Measurements from ENCODE around the gene C19orf25. TPM values are rescaled to one million over a fixed set of nuclear protein-coding genes. Genes with fewer than 3 reads are reported as not detected.
A peak's percentile ranks its signal among the peaks of the same experiment; 100 is the strongest.

The C19orf25 gene
- total and polyA plus RNA-seq, 4 donors = 24.1 to 42.6 (median 34.5) TPM

DNA sequence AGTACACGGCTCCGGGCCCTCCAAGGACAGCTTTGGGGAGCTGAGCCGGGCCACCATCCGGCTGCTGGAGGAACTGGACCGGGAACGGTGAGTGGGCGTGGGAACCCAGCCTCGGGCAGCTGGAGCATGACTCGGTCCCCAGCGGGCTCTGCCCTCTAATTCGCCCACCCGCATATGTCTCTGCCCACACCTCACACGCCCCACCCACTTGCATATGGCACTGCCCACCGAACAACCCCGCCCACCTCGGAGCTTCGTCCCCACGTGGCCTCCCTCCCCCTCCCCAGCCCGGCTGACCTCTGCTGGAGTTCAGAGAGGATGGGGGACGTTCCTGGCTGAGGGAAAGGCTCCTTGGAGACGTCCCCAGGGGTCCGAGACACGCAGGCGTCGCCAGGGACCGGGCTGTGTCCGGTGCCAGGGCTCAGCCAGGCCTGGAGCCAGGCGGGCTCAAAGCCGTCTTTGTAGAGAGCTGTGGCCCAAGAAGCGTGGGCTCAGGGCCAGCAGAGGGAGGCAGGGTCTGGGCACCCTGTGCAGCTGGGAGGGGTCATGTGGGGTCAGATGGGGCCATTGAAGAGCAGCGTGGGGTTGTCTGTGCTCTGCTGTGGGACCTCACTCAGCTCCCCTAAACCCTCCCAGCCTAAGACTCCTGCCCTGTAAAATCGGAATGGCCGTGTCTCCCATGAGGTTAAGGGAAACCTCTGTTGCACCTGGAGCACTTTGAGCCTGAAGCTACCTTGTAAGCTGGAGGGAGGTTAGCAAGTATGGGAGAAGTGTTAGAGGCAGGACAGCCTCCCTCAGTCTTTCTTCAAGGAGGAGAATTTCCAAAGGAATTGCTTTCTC is 25.3 kb downstream of the C19orf25 start:
- Histone ChIP-seq H3K9me3 (ENCODE audit: control insufficient read depth in 4 of 4, insufficient read depth in 3 of 4, low read length in 3 of 4) (peaks cover 0 to 3% (median 0%) of the 10 kb centered on the region in 4 donors), H3K9ac (ENCODE audit: insufficient read depth in 1 of 2, low read length in 2 of 2) (no peak overlapping the region), H3K27me3 (ENCODE audit: control insufficient read depth in 3 of 3, insufficient read depth in 3 of 3, low read length in 2 of 3) (peaks cover 15 to 77% (median 32%) of the 10 kb centered on the region in 3 donors), H3K27ac (ENCODE audit: low read depth in 1 of 2, low read length in 1 of 2) (no peak overlapping the region), H3K4me1 (ENCODE audit: control insufficient read depth in 5 of 5, insufficient read depth in 5 of 5, low read length in 5 of 5) (peaks cover 0 to 16% (median 0%) of the 10 kb centered on the region in 5 donors), H3K36me3 (ENCODE audit: control insufficient read depth in 4 of 4, insufficient read depth in 4 of 4, low read length in 4 of 4) (no peaks in the 10 kb centered on the region), H3K4me3 (no peak overlapping the region)
- WGBS, 2 donors = 20 to 36% methylated on average over 33 of the region's 33 CpGs
- ATAC-seq (ENCODE audit: insufficient read depth, low FRiP score) (no peak), DNase-seq (peak in 1 of 3 donors; percentile 46)
- TF ChIP-seq, protein P1, sequence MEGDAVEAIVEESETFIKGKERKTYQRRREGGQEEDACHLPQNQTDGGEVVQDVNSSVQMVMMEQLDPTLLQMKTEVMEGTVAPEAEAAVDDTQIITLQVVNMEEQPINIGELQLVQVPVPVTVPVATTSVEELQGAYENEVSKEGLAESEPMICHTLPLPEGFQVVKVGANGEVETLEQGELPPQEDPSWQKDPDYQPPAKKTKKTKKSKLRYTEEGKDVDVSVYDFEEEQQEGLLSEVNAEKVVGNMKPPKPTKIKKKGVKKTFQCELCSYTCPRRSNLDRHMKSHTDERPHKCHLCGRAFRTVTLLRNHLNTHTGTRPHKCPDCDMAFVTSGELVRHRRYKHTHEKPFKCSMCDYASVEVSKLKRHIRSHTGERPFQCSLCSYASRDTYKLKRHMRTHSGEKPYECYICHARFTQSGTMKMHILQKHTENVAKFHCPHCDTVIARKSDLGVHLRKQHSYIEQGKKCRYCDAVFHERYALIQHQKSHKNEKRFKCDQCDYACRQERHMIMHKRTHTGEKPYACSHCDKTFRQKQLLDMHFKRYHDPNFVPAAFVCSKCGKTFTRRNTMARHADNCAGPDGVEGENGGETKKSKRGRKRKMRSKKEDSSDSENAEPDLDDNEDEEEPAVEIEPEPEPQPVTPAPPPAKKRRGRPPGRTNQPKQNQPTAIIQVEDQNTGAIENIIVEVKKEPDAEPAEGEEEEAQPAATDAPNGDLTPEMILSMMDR (IDR thresholded peaks at IDR 0.05; ENCODE audit: control extremely low read depth, extremely low read depth) = no peak

DNA sequence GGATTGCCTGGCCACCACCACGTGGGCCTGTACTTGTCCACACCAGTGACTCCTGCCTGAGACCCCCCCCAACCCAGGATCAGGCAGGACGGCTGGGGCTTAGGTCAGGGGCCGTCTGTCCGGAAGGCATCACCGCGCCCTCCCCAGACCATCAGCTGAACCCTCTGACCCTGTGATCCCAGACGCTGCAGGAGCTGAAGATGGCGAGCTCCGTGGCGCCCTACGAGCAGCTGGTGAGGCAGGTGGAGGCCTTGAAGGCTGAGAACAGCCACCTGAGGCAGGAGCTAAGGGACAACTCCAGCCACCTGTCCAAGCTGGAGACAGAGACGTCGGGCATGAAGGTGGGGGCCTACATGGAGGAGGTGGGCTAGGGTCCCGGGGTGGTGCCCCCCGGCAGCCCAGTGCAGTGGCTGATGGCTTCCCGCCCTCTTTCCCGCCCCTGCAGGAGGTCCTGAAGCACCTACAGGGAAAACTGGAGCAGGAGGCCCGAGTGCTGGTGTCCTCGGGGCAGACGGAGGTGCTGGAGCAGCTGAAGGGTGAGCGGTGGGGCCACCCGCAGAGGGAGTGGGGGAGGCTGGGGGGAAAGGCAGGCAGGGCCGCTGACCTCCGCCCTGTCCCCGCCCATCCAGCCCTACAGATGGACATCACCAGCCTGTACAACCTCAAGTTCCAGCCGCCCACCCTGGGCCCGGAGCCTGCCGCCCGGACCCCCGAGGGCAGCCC is 26.1 kb downstream of the C19orf25 start:
- H3K4me3 ChIP-seq = no peak overlapping the region
- H3K27me3 ChIP-seq (ENCODE audit: control insufficient read depth in 3 of 3, insufficient read depth in 3 of 3, low read length in 2 of 3) = peaks cover 17 to 78% (median 33%) of the 10 kb centered on the region in 3 donors
- ATAC-seq (ENCODE audit: insufficient read depth, low FRiP score) (no peak), DNase-seq (no peak)
- TF ChIP-seq, protein P1 (IDR thresholded peaks at IDR 0.05; ENCODE audit: control extremely low read depth, extremely low read depth) = no peak
- no peak overlapping the region for H3K27ac ChIP-seq (ENCODE audit: low read depth in 1 of 2, low read length in 1 of 2)
- H3K9ac ChIP-seq (ENCODE audit: insufficient read depth in 1 of 2, low read length in 2 of 2) = no peak overlapping the region
- H3K36me3 ChIP-seq (ENCODE audit: control insufficient read depth in 4 of 4, insufficient read depth in 4 of 4, low read length in 4 of 4) = no peaks in the 10 kb centered on the region
- peaks cover 0 to 16% (median 0%) of the 10 kb centered on the region in 5 donors for H3K4me1 ChIP-seq (ENCODE audit: control insufficient read depth in 5 of 5, insufficient read depth in 5 of 5, low read length in 5 of 5)
- 48 to 68% methylated on average over 26 to 30 of the region's 30 CpGs for WGBS, 2 donors
- H3K9me3 ChIP-seq (ENCODE audit: control insufficient read depth in 4 of 4, insufficient read depth in 3 of 4, low read length in 3 of 4) = peaks cover 0 to 2% (median 0%) of the 10 kb centered on the region in 4 donors

DNA sequence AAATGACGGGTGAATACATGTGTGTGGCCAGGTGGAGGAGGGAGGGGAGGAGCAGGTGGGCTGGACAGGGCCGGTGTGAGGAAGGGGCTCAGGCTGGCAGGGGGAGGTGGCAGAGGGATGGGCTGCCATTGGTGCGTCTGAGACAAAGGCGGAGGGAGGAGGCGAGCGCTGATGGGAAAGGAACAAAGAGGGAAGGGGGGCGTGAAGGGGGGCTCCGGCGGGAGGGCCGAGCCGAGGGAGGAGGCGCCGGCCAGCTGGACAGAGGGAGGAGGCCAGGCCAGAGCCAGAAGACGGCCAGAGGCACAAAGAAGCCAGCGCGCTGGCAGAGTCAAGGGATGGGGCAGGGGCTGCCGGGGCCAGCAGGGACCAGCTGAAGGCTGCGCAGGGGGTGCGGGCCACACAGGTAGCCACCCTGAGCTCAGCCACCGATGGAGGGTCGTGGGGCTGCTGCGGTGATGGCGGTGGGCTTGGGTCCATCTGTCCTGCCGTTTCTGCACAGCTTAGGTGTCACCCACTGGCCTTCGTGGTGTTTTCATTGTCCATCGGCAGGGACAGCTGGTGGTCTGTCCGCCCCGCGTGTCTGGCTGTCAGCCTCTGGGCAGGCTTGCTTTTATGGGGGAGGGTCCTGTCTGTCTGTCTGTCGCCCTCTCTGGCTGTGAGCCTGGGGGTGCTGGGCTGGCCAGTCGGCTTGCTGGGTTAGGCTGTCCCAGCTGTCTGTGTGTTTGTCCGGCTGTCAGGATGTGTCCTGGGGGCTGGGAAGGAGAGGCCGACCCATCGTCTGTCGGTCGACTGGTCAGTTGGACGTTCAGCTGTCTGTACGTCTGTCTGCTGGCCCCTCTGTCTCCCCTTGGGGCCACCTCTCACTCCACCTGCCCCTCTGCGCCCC is 26.9 kb downstream of the C19orf25 start:
- Histone ChIP-seq H3K4me1 (ENCODE audit: control insufficient read depth in 5 of 5, insufficient read depth in 5 of 5, low read length in 5 of 5) (peaks cover 0 to 16% (median 0%) of the 10 kb centered on the region in 5 donors), H3K27ac (ENCODE audit: low read depth in 1 of 2, low read length in 1 of 2) (no peak overlapping the region), H3K4me3 (no peak overlapping the region), H3K27me3 (ENCODE audit: control insufficient read depth in 3 of 3, insufficient read depth in 3 of 3, low read length in 2 of 3) (peaks cover 20 to 78% (median 34%) of the 10 kb centered on the region in 3 donors), H3K9ac (ENCODE audit: insufficient read depth in 1 of 2, low read length in 2 of 2) (no peak overlapping the region), H3K9me3 (ENCODE audit: control insufficient read depth in 4 of 4, insufficient read depth in 3 of 4, low read length in 3 of 4) (peaks cover 0 to 2% (median 0%) of the 10 kb centered on the region in 4 donors), H3K36me3 (ENCODE audit: control insufficient read depth in 4 of 4, insufficient read depth in 4 of 4, low read length in 4 of 4) (no peaks in the 10 kb centered on the region)
- ATAC-seq (ENCODE audit: insufficient read depth, low FRiP score) (no peak), DNase-seq (no peak)
- 28 to 36% methylated on average over 38 to 39 of the region's 39 CpGs for WGBS, 2 donors
- TF ChIP-seq, protein P1 (IDR thresholded peaks at IDR 0.05; ENCODE audit: control extremely low read depth, extremely low read depth) = no peak

Data from lung (tissue), 12 donors.